Loucy (cell line): ENCODE measurements around the gene CD46.

Experiments
- CTCF ChIP-seq: fragments of 200-600 bp; sonication (generic); conservative IDR thresholded peaks from 2 replicates; pipeline ENCODE4 v1.5.1; 2014; ENCODE audit warnings: mild to moderate bottlenecking, antibody characterized with exemption, low read length
- EZH2phosphoT487 ChIP-seq: fragments of 200-600 bp; IDR thresholded peaks from 2 replicates; pipeline ENCODE4 v1.6.1; 2018; ENCODE audit warnings: antibody characterized with exemption, mild to moderate bottlenecking, moderate library complexity, borderline replicate concordance

- no peak for TF ChIP-seq CTCF
- no peak for TF ChIP-seq EZH2phosphoT487
Observed at GRCh38 chr1:207830788-207831187, 78.9 kb downstream of the CD46 start.
